Skeletal muscle cell (primary cell): Measurements from ENCODE around the gene PARP4.
"Not testable (repeated sequence)": the region's sequence is repeated elsewhere in the genome, so short reads cannot be mapped to it uniquely, and the experiment has no call there.

Experiments used
- DNase-seq: peaks from one replicate; pipeline ENCODE4 v3.0.0-alpha.2; 2010; ENCODE audit warnings: low read depth
- H3K4me3 ChIP-seq: 2 replicates; pipeline ENCODE4 v1.5.1; 2011; ENCODE audit warnings: low read depth, mild to moderate bottlenecking, control low read depth, low read length, moderate library complexity

PARP4 gene

GRCh38 chr13:24384946-24385345, 127.6 kb downstream of the PARP4 start:
- DNase-seq, H3K4me3 ChIP-seq: not testable (repeated sequence)

- H3K4me3 ChIP-seq, DNase-seq: not testable (repeated sequence)
These were observed 128.5 kb downstream of the PARP4 start for GRCh38 chr13:24384091-24384490.

- no peak overlapping the region for H3K4me3 ChIP-seq
- peak; percentile 42 for DNase-seq
These were observed 130.9 kb downstream of the PARP4 start for GRCh38 chr13:24381541-24382265.

GRCh38 chr13:24380881-24381280, 131.7 kb downstream of the PARP4 start:
- not testable (repeated sequence) for H3K4me3 ChIP-seq, DNase-seq

GRCh38 chr13:24380227-24380626, 132.4 kb downstream of the PARP4 start:
- not testable (repeated sequence) for DNase-seq, H3K4me3 ChIP-seq

DNA sequence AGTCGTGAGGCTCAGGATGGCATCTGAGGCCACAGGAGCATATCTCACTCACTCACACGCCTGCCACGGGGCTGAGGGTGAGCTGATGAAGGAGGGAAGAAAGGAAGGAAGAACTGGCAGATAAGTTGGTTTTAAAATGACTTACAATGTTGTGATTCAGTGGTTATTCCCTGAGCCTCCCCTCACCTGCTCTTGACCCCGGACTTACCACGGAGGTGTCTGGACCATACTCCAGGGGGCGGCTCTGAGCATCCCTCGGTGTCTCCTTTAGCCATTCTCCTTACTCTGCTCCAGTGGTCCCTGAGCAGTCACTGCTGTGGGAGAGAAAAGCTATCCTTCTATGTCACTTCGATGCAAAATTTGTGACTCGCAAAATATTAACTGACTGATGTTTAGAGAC, 141.3 kb downstream of the PARP4 start:
- not testable (repeated sequence) for DNase-seq, H3K4me3 ChIP-seq
